Astrocyte (in vitro differentiated cells and primary cell): Measurements from ENCODE around the gene NUAK1. TPM values are rescaled to one million over a fixed set of nuclear protein-coding genes. Genes with fewer than 3 reads are reported as not detected.

Source experiments
- DNase-seq: peaks from one replicate; pipeline ENCODE4 v3.0.0-alpha.2; 2010; ENCODE audit warnings: low read depth
- FAIRE-seq: peaks from 2 replicates; lab custom pipeline; 2011; peaks lifted over from hg19 to GRCh38; lab: Jason Lieb, UNC
- H2AFZ ChIP-seq: 2 replicates; pipeline ENCODE4 v1.6.0; 2012; ENCODE audit warnings: low read depth, low read length, inconsistent platforms
- H3K27ac ChIP-seq: 2 replicates; pipeline ENCODE4 v1.5.1; 2011; ENCODE audit warnings: low read depth, low read length, inconsistent platforms
- H3K27me3 ChIP-seq: 2 replicates; pipeline ENCODE4 v1.6.0; 2011; ENCODE audit warnings: low read length, inconsistent platforms; ENCODE audit not compliant: insufficient read depth
- H3K36me3 ChIP-seq: 2 replicates; pipeline ENCODE4 v1.5.1; 2011; ENCODE audit warnings: low read length, inconsistent platforms; ENCODE audit not compliant: insufficient read depth
- H3K4me1 ChIP-seq: 2 replicates; pipeline ENCODE4 v1.5.1; 2011; ENCODE audit warnings: low read length, inconsistent platforms; ENCODE audit not compliant: insufficient read depth
- H3K4me2 ChIP-seq: 2 replicates; pipeline ENCODE4 v1.6.0; 2012; ENCODE audit warnings: low read length, inconsistent platforms
- H3K4me3 ChIP-seq: 2 replicates; pipeline ENCODE4 v1.5.1; 2011; ENCODE audit warnings: low read depth, mild to moderate bottlenecking, low read length, inconsistent platforms; ENCODE audit not compliant: insufficient read depth
- H3K79me2 ChIP-seq: 2 replicates; pipeline ENCODE4 v1.6.0; 2012; ENCODE audit warnings: mild to moderate bottlenecking, low read length, inconsistent platforms; ENCODE audit not compliant: insufficient read depth
- H3K9ac ChIP-seq: 2 replicates; pipeline ENCODE4 v1.6.0; 2012; ENCODE audit warnings: mild to moderate bottlenecking, low read length, inconsistent platforms
- H3K9me3 ChIP-seq: 2 replicates; pipeline ENCODE4 v1.5.1; 2012; ENCODE audit warnings: low read depth, mild to moderate bottlenecking, low read length, inconsistent platforms; ENCODE audit not compliant: insufficient read depth
- H4K20me1 ChIP-seq: 2 replicates; pipeline ENCODE4 v1.6.0; 2012; ENCODE audit warnings: low read length, inconsistent platforms; ENCODE audit not compliant: insufficient read depth
- H3K27ac Mint-ChIP-seq: one replicate; pipeline ENCODE4 v1.8.0; 2021; ENCODE audit warnings: mild to moderate bottlenecking, mixed read lengths; ENCODE audit not compliant: unreplicated experiment
- H3K27me3 Mint-ChIP-seq: one replicate; pipeline ENCODE4 v1.8.0; 2021; ENCODE audit warnings: low read depth, mixed read lengths; ENCODE audit not compliant: unreplicated experiment
- H3K36me3 Mint-ChIP-seq: one replicate; pipeline ENCODE4 v1.8.0; 2021; ENCODE audit warnings: low read depth, mixed read lengths; ENCODE audit not compliant: unreplicated experiment
- H3K4me1 Mint-ChIP-seq: one replicate; pipeline ENCODE4 v1.8.0; 2021; ENCODE audit warnings: low read depth, mixed read lengths; ENCODE audit not compliant: unreplicated experiment
- H3K4me3 Mint-ChIP-seq: one replicate; pipeline ENCODE4 v1.8.0; 2021; ENCODE audit warnings: mild to moderate bottlenecking, moderate library complexity, mixed read lengths; ENCODE audit not compliant: unreplicated experiment
- H3K9me3 Mint-ChIP-seq: one replicate; pipeline ENCODE4 v1.8.0; 2021; ENCODE audit warnings: mild to moderate bottlenecking, mixed read lengths; ENCODE audit not compliant: unreplicated experiment
- CTCF ChIP-seq: IDR thresholded peaks from 2 replicates; pipeline ENCODE4 v1.5.1; 2011; ENCODE audit warnings: low read depth, mild to moderate bottlenecking, inconsistent platforms, low read length, moderate library complexity; ENCODE audit not compliant: insufficient read depth
- EZH2 ChIP-seq: IDR thresholded peaks from 2 replicates; pipeline ENCODE4 v1.6.1; 2012; ENCODE audit warnings: mild to moderate bottlenecking, low read length, inconsistent platforms; ENCODE audit not compliant: insufficient read depth
- total RNA-seq: library from RNA; stranded (reverse); gene quantifications from 2 replicates; pipeline ENCODE4 v1.2.1, GENCODE V29; 2021

NUAK1 gene
- total RNA-seq, 1 donor from 2014 or later, result 94.0 TPM

GRCh38 chr12:106063826-106064720, 74.7 kb downstream of the NUAK1 start:
- FAIRE-seq (no peak), DNase-seq (no peak)
- Mint-ChIP-seq H3K4me1 (peaks cover 28% of the 10 kb centered on the region), H3K4me3 (no peak overlapping the region), H3K27ac (no peak overlapping the region), H3K36me3 (peaks cover 37% of the 10 kb centered on the region), H3K9me3 (no peaks in the 10 kb centered on the region), H3K27me3 (no peaks in the 10 kb centered on the region)
- peaks cover 28% of the 10 kb centered on the region for H3K36me3 ChIP-seq
- no peaks in the 10 kb centered on the region for H3K4me1 ChIP-seq
- H3K4me2 ChIP-seq, result no peak overlapping the region
- H3K4me3 ChIP-seq, result no peak overlapping the region
- H3K27me3 ChIP-seq, result no peaks in the 10 kb centered on the region
- no peak overlapping the region for H2AFZ ChIP-seq
- TF ChIP-seq CTCF, result no peak
- TF ChIP-seq EZH2, result no peak
- no peaks in the 10 kb centered on the region for H4K20me1 ChIP-seq
- no peak overlapping the region for H3K27ac ChIP-seq
- no peak overlapping the region for H3K9ac ChIP-seq
- H3K79me2 ChIP-seq, result no peaks in the 10 kb centered on the region
- H3K9me3 ChIP-seq, result no peaks in the 10 kb centered on the region

- Histone ChIP-seq H3K4me3 (no peak overlapping the region), H3K27ac (no peak overlapping the region), H3K4me1 (peaks cover 4% of the 10 kb centered on the region), H4K20me1 (no peaks in the 10 kb centered on the region), H3K9me3 (no peaks in the 10 kb centered on the region), H3K79me2 (no peaks in the 10 kb centered on the region), H3K36me3 (peaks cover 23% of the 10 kb centered on the region), H3K9ac (no peak overlapping the region), H3K4me2 (no peak overlapping the region), H3K27me3 (no peaks in the 10 kb centered on the region), H2AFZ (no peak overlapping the region)
- FAIRE-seq, result no peak
- Mint-ChIP-seq H3K27me3 (no peaks in the 10 kb centered on the region), H3K36me3 (peaks cover 32% of the 10 kb centered on the region), H3K4me1 (peaks cover 41% of the 10 kb centered on the region), H3K9me3 (no peaks in the 10 kb centered on the region), H3K4me3 (no peak overlapping the region), H3K27ac (no peak overlapping the region)
- no peak for DNase-seq
- TF ChIP-seq EZH2 (no peak), CTCF (no peak)
Observed at GRCh38 chr12:106062693-106063092, 76.1 kb downstream of the NUAK1 start.
